HTERT RPE-1 (cell line): ENCODE results near the gene KRTAP4-6.
"Not testable (repeated sequence)": the region's sequence is repeated elsewhere in the genome, so short reads cannot be mapped to it uniquely, and the experiment has no call there.

Experiments
- in situ Hi-C: fragments of 300-500 bp; cut with MboI; formaldehyde crosslinking; loops from 4 replicates; pipeline ENCODE4 v1.14.3; 2020; ENCODE audit warnings: low sequenced_read_pairs

Gene KRTAP4-6

GRCh38 chr17:41140360-41141131, at the start of gene KRTAP4-6:
Gene KRTAP4-6, minus strand, starts transcription at chr17:41140544. Its CDS starts 57 bp downstream, at chr17:41140487.
- in situ Hi-C loops, result no loop called here

DNA sequence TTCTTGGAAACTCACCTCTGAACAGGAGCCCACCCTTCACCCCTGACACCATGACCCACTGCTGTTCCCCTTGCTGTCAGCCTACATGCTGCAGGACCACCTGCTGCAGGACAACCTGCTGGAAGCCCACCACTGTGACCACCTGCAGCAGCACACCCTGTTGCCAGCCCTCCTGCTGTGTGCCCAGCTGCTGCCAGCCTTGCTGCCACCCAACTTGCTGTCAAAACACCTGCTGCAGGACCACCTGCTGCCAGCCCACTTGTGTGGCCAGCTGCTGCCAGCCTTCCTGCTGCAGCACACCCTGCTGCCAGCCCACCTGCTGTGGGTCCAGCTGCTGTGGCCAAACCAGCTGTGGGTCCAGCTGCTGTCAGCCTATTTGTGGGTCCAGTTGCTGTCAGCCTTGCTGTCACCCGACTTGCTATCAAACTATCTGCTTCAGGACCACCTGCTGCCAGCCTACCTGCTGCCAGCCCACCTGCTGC, 49.5 kb upstream of the KRTAP4-6 start, which contains the start of gene KRTAP9-1:
Gene KRTAP9-1, plus strand, starts transcription at position 51 of the 482 bp plus-strand sequence. Its CDS starts 0 bp downstream, at position 51.
- in situ Hi-C loops, result not testable (repeated sequence)

- in situ Hi-C loops, result no loop called here
Measured at GRCh38 chr17:41186872-41187271, 46.5 kb upstream of the KRTAP4-6 start.

DNA sequence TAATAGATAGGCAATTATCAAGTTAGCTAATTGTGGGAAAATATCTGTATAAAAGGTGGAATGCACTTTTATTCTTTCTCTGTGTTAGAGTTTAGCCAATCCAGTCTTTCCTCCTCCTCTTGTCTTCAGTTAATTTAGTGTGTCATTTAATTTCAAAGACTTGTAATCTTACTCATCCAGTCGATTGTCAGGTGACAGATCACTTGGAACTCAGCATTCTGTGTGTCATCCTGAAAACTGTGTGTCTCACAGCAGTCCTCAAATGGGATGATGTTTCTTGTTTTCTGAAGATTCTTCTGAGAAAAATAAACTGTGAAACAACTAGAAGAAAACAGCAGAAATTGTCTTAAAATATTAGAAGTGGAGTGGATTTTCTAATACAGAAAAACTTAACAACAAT, 44.7 kb upstream of the KRTAP4-6 start:
- in situ Hi-C loops, result no loop called here

DNA sequence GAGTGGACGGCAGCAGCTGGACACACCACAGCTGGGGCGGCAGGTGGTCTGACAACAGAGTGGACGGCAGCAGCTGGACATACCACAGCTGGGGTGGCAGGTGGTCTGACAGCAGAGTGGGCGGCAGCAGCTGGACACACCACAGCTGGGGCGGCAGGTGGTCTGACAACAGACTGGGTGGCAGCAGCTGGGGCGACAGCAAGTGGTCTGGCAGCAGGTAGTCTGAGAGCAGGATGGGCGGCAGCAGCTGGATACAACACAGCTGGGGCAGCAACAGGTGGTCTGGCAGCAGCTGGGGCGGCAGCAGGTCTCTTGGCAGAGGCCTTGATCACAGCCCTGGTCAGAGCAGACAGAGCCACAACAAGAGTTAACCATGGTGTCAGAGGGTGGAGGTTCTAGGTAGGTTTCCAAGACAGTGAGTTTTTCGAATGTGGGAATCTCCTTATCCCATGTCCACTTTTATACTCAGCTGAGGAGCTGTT, 44.2 kb upstream of the KRTAP4-6 start, which contains the start of gene KRTAP4-1:
Gene KRTAP4-1, minus strand, starts transcription at position 432 of the 482 bp plus-strand sequence. Its CDS starts 57 bp downstream, at position 375.
- in situ Hi-C loops, result no loop called here

DNA sequence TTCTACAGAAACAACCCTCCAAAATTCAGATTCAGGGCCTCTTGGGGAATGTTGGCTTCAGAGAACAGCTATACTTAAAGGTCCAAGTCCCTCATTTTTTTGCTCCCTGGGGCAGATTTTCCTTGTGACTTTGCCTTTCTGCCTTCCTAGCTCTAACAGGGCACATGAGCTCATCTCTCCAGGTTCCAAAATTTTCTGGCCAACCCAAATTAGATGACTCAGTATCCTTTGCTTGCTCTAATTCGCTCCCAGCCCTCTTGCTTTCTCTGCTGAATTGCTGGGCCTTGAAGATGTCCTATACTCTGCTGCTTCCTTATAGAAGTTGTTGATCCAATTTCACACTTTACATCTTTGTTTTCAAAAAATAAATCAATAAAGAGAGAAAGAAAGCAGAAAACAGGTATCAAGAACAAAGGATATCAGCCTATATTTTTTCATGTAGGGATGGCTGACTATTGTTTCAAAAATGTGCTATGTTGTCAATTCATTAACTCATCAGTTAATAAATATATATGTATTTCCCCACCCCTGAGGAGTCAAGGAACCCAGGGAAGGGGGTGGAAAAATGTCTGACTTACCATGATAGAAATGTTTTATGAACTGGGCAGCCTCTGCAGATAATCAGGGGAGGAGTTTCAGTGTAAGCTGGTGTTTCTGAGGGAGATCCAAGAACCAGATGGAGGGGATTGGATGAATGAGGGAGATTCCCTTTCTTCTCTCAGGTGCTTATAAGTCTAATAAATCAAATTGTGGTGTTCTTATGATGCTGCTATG, 38.7 kb upstream of the KRTAP4-6 start:
- in situ Hi-C loops, result no loop called here

DNA sequence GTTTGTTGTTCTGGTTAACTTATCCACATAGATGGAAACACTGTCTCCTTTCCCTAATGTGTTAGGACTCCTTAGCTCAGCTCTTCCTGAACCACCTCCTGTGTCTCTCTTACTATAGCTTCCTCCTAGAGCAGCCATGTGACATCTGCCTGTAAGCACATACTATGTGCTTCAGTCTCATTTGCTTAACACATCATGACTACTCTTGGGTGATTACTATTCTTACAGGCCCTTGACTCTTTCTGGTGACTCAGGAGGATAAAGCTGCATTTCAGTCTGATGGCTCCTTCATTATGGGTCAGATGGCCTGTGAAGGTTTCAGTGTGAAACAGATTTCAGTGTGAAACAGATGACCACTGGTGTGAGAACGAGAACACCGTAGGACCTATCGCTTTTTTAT, 38.0 kb upstream of the KRTAP4-6 start:
- in situ Hi-C loops, result no loop called here

DNA sequence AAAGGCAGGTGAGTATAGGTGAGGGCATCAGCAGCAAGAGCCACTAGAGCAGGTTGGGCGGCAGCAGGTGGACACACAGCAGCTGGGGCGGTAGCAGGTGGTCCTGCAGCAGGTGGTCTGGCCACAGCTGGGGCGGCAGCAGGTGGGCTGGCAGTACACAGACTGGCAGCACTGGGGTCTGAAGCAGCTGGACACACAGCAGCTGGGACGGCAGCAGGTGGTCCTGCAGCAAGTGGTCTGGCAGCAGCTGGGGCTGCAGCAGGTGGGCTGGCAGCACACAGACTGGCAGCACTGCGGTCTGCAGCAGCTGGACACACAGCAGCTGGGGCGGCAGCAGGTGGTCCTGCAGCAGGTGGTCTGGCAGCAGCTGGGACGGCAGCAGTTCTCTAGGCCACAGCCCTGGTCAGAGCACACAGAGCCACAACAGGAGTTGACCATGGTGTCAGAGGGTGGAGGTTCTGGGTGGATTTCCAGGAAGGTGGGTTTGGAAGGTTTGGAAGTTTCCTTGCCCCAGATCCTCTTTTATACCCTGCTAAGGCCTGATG, 37.5 kb upstream of the KRTAP4-6 start, which contains the start of gene KRTAP4-2:
Gene KRTAP4-2, minus strand, starts transcription at position 495 of the 545 bp plus-strand sequence. Its CDS starts 57 bp downstream, at position 438.
- in situ Hi-C loops, result no loop called here

DNA sequence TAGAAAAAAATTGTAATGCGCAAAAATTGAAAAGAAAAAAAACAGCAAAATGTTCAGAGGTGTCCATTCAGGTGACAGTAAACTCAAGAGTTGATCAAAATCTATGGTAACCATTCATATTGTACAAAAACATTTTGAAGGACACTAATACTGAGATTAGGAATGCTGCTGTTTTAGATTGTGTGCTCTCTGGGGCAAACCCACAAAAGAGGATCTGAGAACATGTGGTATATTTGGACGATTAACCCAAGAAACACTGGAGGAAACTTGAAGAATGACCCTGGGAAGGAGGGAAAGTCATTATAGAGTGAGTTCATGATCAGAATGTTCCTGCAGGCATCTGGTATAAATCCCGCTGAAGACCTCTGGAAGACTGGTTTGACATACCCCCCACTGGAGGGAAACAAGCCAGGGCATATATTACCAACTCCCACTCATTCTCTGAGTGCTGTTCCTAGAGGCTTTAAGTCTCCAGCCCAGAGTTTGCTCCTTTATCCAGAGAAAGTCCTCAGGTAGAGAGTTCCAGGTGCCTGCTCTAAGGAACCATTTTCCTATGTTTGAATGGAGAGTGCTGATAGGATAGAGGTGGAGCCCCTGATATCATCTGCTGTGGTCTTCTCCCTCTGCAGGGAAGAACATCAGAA, 36.5 kb upstream of the KRTAP4-6 start:
- in situ Hi-C loops, result no loop called here

DNA sequence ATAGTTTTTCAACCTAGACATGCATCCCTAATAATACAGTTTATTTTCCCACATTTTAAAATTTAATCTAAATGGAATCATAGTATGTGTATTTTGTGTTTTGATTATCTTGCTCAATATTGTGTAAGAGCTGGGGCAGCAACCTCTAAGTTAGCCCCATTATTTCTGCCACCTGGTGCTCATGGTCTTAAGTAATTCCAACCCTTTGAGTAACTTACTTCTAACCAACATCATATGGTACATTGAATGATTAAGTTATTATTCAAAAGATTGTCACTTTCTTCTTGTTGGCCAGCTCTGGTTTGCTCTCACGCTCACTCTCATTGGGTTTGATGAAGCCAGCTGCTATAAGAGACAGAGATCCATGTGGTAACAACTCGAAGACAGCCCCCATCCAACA, 31.5 kb upstream of the KRTAP4-6 start:
- in situ Hi-C loops, result no loop called here

GRCh38 chr17:41168121-41168520, 27.8 kb upstream of the KRTAP4-6 start, which contains the start of gene KRTAP4-3:
Gene KRTAP4-3, minus strand, starts transcription at chr17:41168221. Its CDS starts 49 bp downstream, at chr17:41168172.
- in situ Hi-C loops, result no loop called here

- in situ Hi-C loops, result no loop called here
Measured at GRCh38 chr17:41167561-41167960, 27.2 kb upstream of the KRTAP4-6 start.

DNA sequence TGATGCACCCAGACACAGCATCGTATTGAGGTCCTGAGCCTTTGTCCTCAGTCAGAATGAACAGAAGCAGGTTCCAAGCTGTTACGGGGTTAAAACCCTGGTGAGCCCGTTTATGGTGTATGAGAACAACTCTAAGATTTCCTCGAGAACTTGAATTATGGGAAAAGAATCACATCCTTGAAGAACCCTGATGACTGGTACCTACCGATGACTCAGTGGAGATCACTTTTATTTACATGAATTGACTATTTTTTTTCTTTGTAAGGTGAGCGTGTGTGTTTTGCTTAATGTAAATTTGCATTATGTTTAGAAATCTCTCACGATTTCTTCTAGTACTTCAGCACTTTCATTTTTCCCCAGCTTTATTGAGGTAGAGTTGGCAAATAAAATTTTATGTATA, 23.5 kb upstream of the KRTAP4-6 start:
- in situ Hi-C loops, result no loop called here

DNA sequence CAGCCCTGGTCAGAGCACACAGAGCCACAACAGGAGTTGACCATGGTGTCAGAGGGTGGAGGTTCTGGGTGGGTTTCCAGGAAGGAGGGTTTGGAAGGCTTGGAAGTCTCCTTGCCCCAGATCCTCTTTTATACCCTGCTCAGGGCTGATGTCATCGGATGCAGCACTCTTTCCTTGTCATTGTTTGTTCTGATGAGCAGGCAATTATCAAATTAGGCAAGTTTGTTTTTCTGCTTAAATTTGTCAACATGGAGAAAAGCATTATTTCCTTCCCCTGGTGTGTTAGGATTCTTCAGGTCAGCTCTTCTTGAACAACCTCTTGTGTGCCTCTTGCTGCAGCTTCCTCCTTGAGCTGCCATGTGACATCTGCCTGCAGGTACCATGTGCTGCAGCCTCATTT, 20.3 kb upstream of the KRTAP4-6 start, which contains the start of gene KRTAP4-4:
Gene KRTAP4-4, minus strand, starts transcription at position 101 of the 400 bp plus-strand sequence. Its CDS starts 57 bp downstream, at position 44.
- in situ Hi-C loops, result no loop called here

- in situ Hi-C loops, result not testable (repeated sequence)
Measured at GRCh38 chr17:41160190-41160589, 19.8 kb upstream of the KRTAP4-6 start.

DNA sequence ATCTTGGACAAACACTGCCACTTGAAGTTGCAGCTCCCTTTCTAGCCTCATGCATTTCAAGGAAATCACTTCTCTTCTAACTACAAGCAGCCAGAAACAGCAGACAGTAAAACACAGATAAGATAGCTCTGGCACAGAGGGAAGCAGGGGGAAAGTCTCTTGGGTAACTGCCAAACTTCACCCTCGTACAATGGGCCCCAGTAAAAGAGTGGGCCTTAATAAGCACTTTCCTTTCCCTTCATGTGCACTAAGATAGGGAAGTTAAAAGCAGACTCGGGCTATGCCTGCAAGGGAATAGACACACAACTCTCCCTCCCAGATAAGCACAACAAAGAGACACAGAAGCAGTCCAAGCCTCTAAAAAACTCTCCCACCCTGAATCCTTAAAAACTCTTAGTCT, 13.5 kb upstream of the KRTAP4-6 start:
- in situ Hi-C loops, result no loop called here

DNA sequence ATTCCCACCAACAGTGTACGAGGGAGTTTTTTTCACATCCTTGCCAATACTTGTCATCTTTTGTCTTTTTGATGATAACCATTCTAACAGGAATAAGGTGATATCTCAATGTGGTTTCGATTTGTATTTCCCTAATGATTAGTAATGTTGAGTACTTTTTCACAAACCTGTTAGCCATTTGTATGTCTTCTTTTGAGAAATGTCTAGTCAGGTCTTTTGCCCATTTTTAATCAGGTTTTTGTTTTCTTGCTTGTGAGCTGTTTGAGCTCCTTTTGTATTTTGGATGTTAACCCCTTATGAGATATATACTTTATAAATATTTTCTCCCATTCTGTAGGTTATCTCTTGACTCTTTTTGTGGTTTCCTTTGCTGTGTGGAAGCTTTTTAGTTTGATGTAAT, 11.2 kb upstream of the KRTAP4-6 start:
- in situ Hi-C loops, result no loop called here

DNA sequence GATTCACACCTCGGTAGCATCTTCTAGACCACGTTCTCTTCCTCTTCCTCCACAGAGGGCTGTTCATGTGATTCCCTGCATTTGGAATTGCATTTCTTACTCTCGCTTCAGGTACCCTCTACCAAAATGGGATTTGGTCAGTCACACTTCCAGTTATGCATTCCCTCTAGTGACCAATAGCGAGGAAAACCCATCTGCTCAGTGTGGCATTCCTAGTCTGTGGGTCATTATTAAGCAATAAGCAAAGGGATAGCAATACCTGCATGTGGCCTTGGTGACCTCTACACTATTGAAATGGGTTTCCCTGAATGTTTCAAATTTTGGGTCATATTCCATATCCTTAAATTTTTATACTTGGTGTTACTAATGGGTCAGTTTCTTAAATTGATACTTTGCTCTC, 9.7 kb upstream of the KRTAP4-6 start:
- in situ Hi-C loops, result no loop called here

GRCh38 chr17:41149652-41149985, 9.3 kb upstream of the KRTAP4-6 start, which contains the start of gene KRTAP4-5:
Gene KRTAP4-5, minus strand, starts transcription at chr17:41149825. Its CDS starts 58 bp downstream, at chr17:41149767.
- in situ Hi-C loops, result no loop called here

DNA sequence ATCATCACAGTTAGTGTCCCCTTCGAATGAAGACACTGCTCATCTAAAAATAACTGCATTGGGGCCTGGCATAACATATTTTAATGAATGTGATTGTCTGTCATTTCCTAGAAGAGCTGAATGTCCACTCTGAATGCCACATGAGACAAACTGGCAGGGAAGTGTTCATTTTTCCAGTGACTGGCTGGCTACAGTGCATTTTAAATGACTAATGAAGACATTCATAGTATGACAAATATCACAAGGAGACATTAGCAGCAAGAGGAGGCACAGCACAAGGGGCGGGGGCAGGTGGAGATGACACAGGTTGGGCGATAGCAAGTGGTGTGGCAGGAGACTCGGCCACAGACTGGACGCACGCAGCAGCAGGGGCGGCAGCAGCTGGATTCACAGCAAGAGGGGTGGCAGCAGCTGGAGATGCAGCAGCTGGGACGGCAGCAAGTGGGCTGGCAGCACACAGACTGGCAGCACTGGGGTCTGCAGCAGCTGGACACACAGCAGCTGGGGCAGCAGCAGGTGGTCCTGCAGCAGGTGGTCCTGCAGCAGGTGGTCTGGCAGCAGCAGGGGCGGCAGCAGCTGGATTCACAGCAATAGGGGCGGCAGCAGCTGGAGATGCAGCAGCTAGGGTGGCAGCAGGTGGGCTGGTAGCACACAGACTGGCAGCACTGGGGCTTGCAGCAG, 8.8 kb upstream of the KRTAP4-6 start:
- in situ Hi-C loops, result not testable (repeated sequence)
